GM13976 (cell line): Measurements from ENCODE around the gene HSF4.

Source experiments
- DNase-seq: peaks from one replicate; pipeline ENCODE4 v3.0.0; 2012; ENCODE audit warnings: low spot score
- CTCF ChIP-seq: IDR thresholded peaks from 2 replicates; pipeline ENCODE4 v1.5.1; 2012; ENCODE audit warnings: borderline replicate concordance, mild to moderate bottlenecking; ENCODE audit not compliant: insufficient read depth; ENCODE audit errors: extremely low read depth, missing control alignments, control extremely low read depth
- in situ Hi-C: fragments of 300-500 bp; cut with MboI; formaldehyde crosslinking; loops from one replicate; pipeline ENCODE4 v1.12.0; 2022; ENCODE audit warnings: low sequenced_read_pairs, mixed read lengths, inconsistent platforms; ENCODE audit not compliant: unreplicated experiment

HSF4 gene

GRCh38 chr16:67162506-67163163, 1.9 kb upstream of the HSF4 start:
- TF ChIP-seq CTCF, result no peak
- no peak for DNase-seq
- in situ Hi-C loops, result loop anchor here (25.0 kb wide), 1 partner anchor 200 kb away; the partner anchor contains the start of gene CES3

GRCh38 chr16:67163164-67163998, 1.2 kb upstream of the HSF4 start:
- in situ Hi-C loops, result loop anchor here (25.0 kb wide), 1 partner anchor 201 kb away; the partner anchor contains the start of gene CES3
- no peak for TF ChIP-seq CTCF
- no peak for DNase-seq

- in situ Hi-C loops, result loop anchor here (25.0 kb wide), 1 partner anchor 202 kb away; the partner anchor contains the start of gene CES3
- no peak for TF ChIP-seq CTCF
- no peak for DNase-seq
These were observed 466 bp upstream of the HSF4 start for GRCh38 chr16:67163999-67164558.

GRCh38 chr16:67165121-67166078, 855 bp downstream of the HSF4 start:
- DNase-seq, result no peak
- in situ Hi-C loops, result loop anchor here (25.0 kb wide), 1 partner anchor 203 kb away; the partner anchor contains the start of gene CES3
- TF ChIP-seq CTCF, result no peak

- in situ Hi-C loops, result loop anchor here (25.0 kb wide), 1 partner anchor 204 kb away; the partner anchor contains the start of gene CES3
These were observed 1.6 kb downstream of the HSF4 start for GRCh38 chr16:67166110-67166547.

More at GRCh38 chr16:67166110-67166547, 1.6 kb downstream of the HSF4 start:
- no peak for TF ChIP-seq CTCF
- DNase-seq, result no peak
